ENCODE measurements around the gene HFM1. TPM values are rescaled to one million over a fixed set of nuclear protein-coding genes. Genes with fewer than 3 reads are reported as not detected.

The HFM1 gene
- total and polyA plus RNA-seq, 9 donors = 2.9 to 17.2 (median 7.8) TPM

GRCh38 chr1:91345395-91346005 lies 59.1 kb downstream of the HFM1 start:
- intact Hi-C loops (cut with DNase I) = no loop called here

GRCh38 chr1:91338501-91338900 lies 66.1 kb downstream of the HFM1 start:
- no peak for DNase-seq
- TF ChIP-seq POLR2A (IDR thresholded peaks at IDR 0.05) (no peak), EP300 (IDR thresholded peaks at IDR 0.05) (no peak)
- TF ChIP-seq, protein P1, sequence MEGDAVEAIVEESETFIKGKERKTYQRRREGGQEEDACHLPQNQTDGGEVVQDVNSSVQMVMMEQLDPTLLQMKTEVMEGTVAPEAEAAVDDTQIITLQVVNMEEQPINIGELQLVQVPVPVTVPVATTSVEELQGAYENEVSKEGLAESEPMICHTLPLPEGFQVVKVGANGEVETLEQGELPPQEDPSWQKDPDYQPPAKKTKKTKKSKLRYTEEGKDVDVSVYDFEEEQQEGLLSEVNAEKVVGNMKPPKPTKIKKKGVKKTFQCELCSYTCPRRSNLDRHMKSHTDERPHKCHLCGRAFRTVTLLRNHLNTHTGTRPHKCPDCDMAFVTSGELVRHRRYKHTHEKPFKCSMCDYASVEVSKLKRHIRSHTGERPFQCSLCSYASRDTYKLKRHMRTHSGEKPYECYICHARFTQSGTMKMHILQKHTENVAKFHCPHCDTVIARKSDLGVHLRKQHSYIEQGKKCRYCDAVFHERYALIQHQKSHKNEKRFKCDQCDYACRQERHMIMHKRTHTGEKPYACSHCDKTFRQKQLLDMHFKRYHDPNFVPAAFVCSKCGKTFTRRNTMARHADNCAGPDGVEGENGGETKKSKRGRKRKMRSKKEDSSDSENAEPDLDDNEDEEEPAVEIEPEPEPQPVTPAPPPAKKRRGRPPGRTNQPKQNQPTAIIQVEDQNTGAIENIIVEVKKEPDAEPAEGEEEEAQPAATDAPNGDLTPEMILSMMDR (IDR thresholded peaks at IDR 0.05) = no peak
- 95 to 99% (median 98%) methylated on average over 7 of the region's 7 CpGs for WGBS, 3 donors
- Histone ChIP-seq H3K36me3 (no peaks in the 10 kb centered on the region), H3K27me3 (no peaks in the 10 kb centered on the region), H3K27ac (no peak overlapping the region), H3K4me1 (ENCODE audit: insufficient read depth) (no peaks in the 10 kb centered on the region), H3K9me3 (no peaks in the 10 kb centered on the region), H3K4me3 (no peak overlapping the region)
- intact Hi-C loops (cut with DNase I) = no loop called here

More at GRCh38 chr1:91345395-91346005, 59.1 kb downstream of the HFM1 start:
- TF ChIP-seq POLR2A (IDR thresholded peaks at IDR 0.05) (no peak), EP300 (IDR thresholded peaks at IDR 0.05) (no peak)
- 36 to 50% (median 43%) methylated on average over 4 of the region's 4 CpGs for WGBS, 3 donors
- Histone ChIP-seq H3K4me3 (no peak overlapping the region), H3K27ac (no peak overlapping the region), H3K9me3 (no peaks in the 10 kb centered on the region), H3K27me3 (no peaks in the 10 kb centered on the region), H3K4me1 (ENCODE audit: insufficient read depth) (no peaks in the 10 kb centered on the region), H3K36me3 (no peaks in the 10 kb centered on the region)
- no peak for DNase-seq

DNA sequence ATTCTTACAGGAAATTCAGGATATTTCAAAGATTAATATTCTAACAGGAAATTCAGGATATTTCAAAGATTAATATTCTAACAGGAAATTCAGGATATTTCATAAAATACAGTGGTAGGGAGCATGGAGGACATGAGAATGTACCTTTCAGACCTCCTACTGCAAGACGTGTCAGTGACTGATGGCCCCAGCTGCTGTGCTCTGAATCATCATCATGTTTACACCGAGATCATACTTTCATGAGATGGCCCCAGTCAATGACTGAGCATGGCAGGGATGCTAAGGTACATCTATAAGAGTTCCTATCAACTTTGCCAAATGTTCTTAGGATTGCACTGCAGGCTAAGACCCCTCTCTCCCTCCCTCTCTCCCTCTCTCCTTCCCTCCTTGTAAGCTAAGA lies 69.0 kb downstream of the HFM1 start:
- Histone ChIP-seq H3K4me3 (no peak overlapping the region), H3K27me3 (no peaks in the 10 kb centered on the region), H3K4me1 (ENCODE audit: insufficient read depth) (no peaks in the 10 kb centered on the region), H3K27ac (no peak overlapping the region), H3K9me3 (no peaks in the 10 kb centered on the region), H3K36me3 (no peaks in the 10 kb centered on the region)
- no peak for DNase-seq
- 44 to 76% (median 59%) methylated on average over 2 of the region's 2 CpGs for WGBS, 3 donors
- intact Hi-C loops (cut with DNase I) = no loop called here
- no peak for TF ChIP-seq POLR2A (IDR thresholded peaks at IDR 0.05)
- TF ChIP-seq, protein P1 (IDR thresholded peaks at IDR 0.05) = no peak
- TF ChIP-seq EP300 (IDR thresholded peaks at IDR 0.05) = no peak

DNA sequence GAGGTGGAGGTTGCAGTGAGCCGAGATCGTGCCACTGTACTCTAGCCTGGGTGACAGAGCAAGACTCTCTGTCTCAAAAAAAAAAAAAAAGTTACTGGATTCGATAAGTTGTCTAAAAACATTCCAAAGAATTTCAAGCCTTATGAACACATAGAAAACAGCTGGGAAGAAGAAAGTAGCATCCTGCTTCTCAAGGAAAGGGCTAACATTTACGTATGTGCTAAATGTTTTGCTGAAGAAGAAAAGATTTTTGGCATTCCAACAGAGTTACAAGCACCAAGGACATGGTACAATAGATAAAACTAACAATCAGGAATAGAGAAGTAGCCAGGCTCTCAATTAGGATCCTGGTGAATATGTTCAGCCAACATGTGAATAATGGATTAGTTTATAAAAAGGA lies 69.8 kb downstream of the HFM1 start:
- no peaks in the 10 kb centered on the region for H3K9me3 ChIP-seq
- no peak overlapping the region for H3K4me3 ChIP-seq
- H3K27me3 ChIP-seq = no peaks in the 10 kb centered on the region
- intact Hi-C loops (cut with DNase I) = no loop called here
- 33 to 40% (median 34%) methylated on average over 4 of the region's 4 CpGs for WGBS, 3 donors
- no peaks in the 10 kb centered on the region for H3K4me1 ChIP-seq (ENCODE audit: insufficient read depth)
- DNase-seq = no peak
- H3K36me3 ChIP-seq = no peaks in the 10 kb centered on the region
- no peak overlapping the region for H3K27ac ChIP-seq
- TF ChIP-seq, protein P1 (IDR thresholded peaks at IDR 0.05) = no peak
- TF ChIP-seq POLR2A (IDR thresholded peaks at IDR 0.05) (no peak), EP300 (IDR thresholded peaks at IDR 0.05) (no peak)

GRCh38 chr1:91325456-91325855 lies 79.2 kb downstream of the HFM1 start:
- Histone ChIP-seq H3K36me3 (no peaks in the 10 kb centered on the region), H3K27ac (no peak overlapping the region), H3K4me3 (no peak overlapping the region), H3K27me3 (no peaks in the 10 kb centered on the region), H3K4me1 (ENCODE audit: insufficient read depth) (no peaks in the 10 kb centered on the region), H3K9me3 (no peaks in the 10 kb centered on the region)
- intact Hi-C loops (cut with DNase I) = no loop called here
- TF ChIP-seq EP300 (IDR thresholded peaks at IDR 0.05) (no peak), POLR2A (IDR thresholded peaks at IDR 0.05) (no peak)
- TF ChIP-seq, protein P1 (IDR thresholded peaks at IDR 0.05) = no peak
- no peak for DNase-seq
- WGBS, 3 donors = 93 to 98% (median 96%) methylated on average over 2 of the region's 2 CpGs
